Astrocyte (in vitro differentiated cells and primary cell): ENCODE measurements around the gene JPH3. TPM values are rescaled to one million over a fixed set of nuclear protein-coding genes. Genes with fewer than 3 reads are reported as not detected.

ENCODE experiments used
- DNase-seq: peaks from one replicate; pipeline ENCODE4 v3.0.0-alpha.2; 2010; ENCODE audit warnings: low read depth
- FAIRE-seq: peaks from 2 replicates; lab custom pipeline; 2011; peaks lifted over from hg19 to GRCh38; lab: Jason Lieb, UNC
- H2AFZ ChIP-seq: 2 replicates; pipeline ENCODE4 v1.6.0; 2012; ENCODE audit warnings: low read depth, low read length, inconsistent platforms
- H3K27ac ChIP-seq: 2 replicates; pipeline ENCODE4 v1.5.1; 2011; ENCODE audit warnings: low read depth, low read length, inconsistent platforms
- H3K27me3 ChIP-seq: 2 replicates; pipeline ENCODE4 v1.6.0; 2011; ENCODE audit warnings: low read length, inconsistent platforms; ENCODE audit not compliant: insufficient read depth
- H3K36me3 ChIP-seq: 2 replicates; pipeline ENCODE4 v1.5.1; 2011; ENCODE audit warnings: low read length, inconsistent platforms; ENCODE audit not compliant: insufficient read depth
- H3K4me1 ChIP-seq: 2 replicates; pipeline ENCODE4 v1.5.1; 2011; ENCODE audit warnings: low read length, inconsistent platforms; ENCODE audit not compliant: insufficient read depth
- H3K4me2 ChIP-seq: 2 replicates; pipeline ENCODE4 v1.6.0; 2012; ENCODE audit warnings: low read length, inconsistent platforms
- H3K4me3 ChIP-seq: 2 replicates; pipeline ENCODE4 v1.5.1; 2011; ENCODE audit warnings: low read depth, mild to moderate bottlenecking, low read length, inconsistent platforms; ENCODE audit not compliant: insufficient read depth
- H3K79me2 ChIP-seq: 2 replicates; pipeline ENCODE4 v1.6.0; 2012; ENCODE audit warnings: mild to moderate bottlenecking, low read length, inconsistent platforms; ENCODE audit not compliant: insufficient read depth
- H3K9ac ChIP-seq: 2 replicates; pipeline ENCODE4 v1.6.0; 2012; ENCODE audit warnings: mild to moderate bottlenecking, low read length, inconsistent platforms
- H3K9me3 ChIP-seq: 2 replicates; pipeline ENCODE4 v1.5.1; 2012; ENCODE audit warnings: low read depth, mild to moderate bottlenecking, low read length, inconsistent platforms; ENCODE audit not compliant: insufficient read depth
- H4K20me1 ChIP-seq: 2 replicates; pipeline ENCODE4 v1.6.0; 2012; ENCODE audit warnings: low read length, inconsistent platforms; ENCODE audit not compliant: insufficient read depth
- H3K27ac Mint-ChIP-seq: one replicate; pipeline ENCODE4 v1.8.0; 2021; ENCODE audit warnings: mild to moderate bottlenecking, mixed read lengths; ENCODE audit not compliant: unreplicated experiment
- H3K27me3 Mint-ChIP-seq: one replicate; pipeline ENCODE4 v1.8.0; 2021; ENCODE audit warnings: low read depth, mixed read lengths; ENCODE audit not compliant: unreplicated experiment
- H3K36me3 Mint-ChIP-seq: one replicate; pipeline ENCODE4 v1.8.0; 2021; ENCODE audit warnings: low read depth, mixed read lengths; ENCODE audit not compliant: unreplicated experiment
- H3K4me1 Mint-ChIP-seq: one replicate; pipeline ENCODE4 v1.8.0; 2021; ENCODE audit warnings: low read depth, mixed read lengths; ENCODE audit not compliant: unreplicated experiment
- H3K4me3 Mint-ChIP-seq: one replicate; pipeline ENCODE4 v1.8.0; 2021; ENCODE audit warnings: mild to moderate bottlenecking, moderate library complexity, mixed read lengths; ENCODE audit not compliant: unreplicated experiment
- H3K9me3 Mint-ChIP-seq: one replicate; pipeline ENCODE4 v1.8.0; 2021; ENCODE audit warnings: mild to moderate bottlenecking, mixed read lengths; ENCODE audit not compliant: unreplicated experiment
- CTCF ChIP-seq: IDR thresholded peaks from 2 replicates; pipeline ENCODE4 v1.5.1; 2011; ENCODE audit warnings: low read depth, mild to moderate bottlenecking, inconsistent platforms, low read length, moderate library complexity; ENCODE audit not compliant: insufficient read depth
- EZH2 ChIP-seq: IDR thresholded peaks from 2 replicates; pipeline ENCODE4 v1.6.1; 2012; ENCODE audit warnings: mild to moderate bottlenecking, low read length, inconsistent platforms; ENCODE audit not compliant: insufficient read depth
- total RNA-seq: library from RNA; stranded (reverse); gene quantifications from 2 replicates; pipeline ENCODE4 v1.2.1, GENCODE V29; 2021

JPH3 gene
- total RNA-seq, 1 donor from 2014 or later = 8.6 TPM

GRCh38 chr16:87708881-87709638, 106.8 kb downstream of the JPH3 start:
- Mint-ChIP-seq H3K4me1 (peaks cover 2% of the 10 kb centered on the region), H3K9me3 (no peaks in the 10 kb centered on the region), H3K4me3 (no peak overlapping the region), H3K27ac (no peak overlapping the region), H3K36me3 (peaks cover 9% of the 10 kb centered on the region), H3K27me3 (no peaks in the 10 kb centered on the region)
- DNase-seq = no peak
- FAIRE-seq = no peak
- Histone ChIP-seq H3K36me3 (no peaks in the 10 kb centered on the region), H3K79me2 (no peaks in the 10 kb centered on the region), H3K4me3 (no peak overlapping the region), H3K4me2 (no peak overlapping the region), H3K9me3 (no peaks in the 10 kb centered on the region), H4K20me1 (peaks cover 11% of the 10 kb centered on the region), H2AFZ (no peak overlapping the region), H3K27me3 (no peaks in the 10 kb centered on the region), H3K4me1 (peaks cover 8% of the 10 kb centered on the region), H3K27ac (no peak overlapping the region), H3K9ac (no peak overlapping the region)
- no peak for TF ChIP-seq EZH2
- no peak for TF ChIP-seq CTCF

- no peaks in the 10 kb centered on the region for H3K9me3 ChIP-seq
- H3K27ac ChIP-seq = no peak overlapping the region
- no peaks in the 10 kb centered on the region for H3K79me2 ChIP-seq
- no peak overlapping the region for H3K4me3 ChIP-seq
- Mint-ChIP-seq H3K27ac (no peak overlapping the region), H3K4me3 (no peak overlapping the region), H3K36me3 (peaks cover 12% of the 10 kb centered on the region), H3K4me1 (peaks cover 2% of the 10 kb centered on the region), H3K27me3 (no peaks in the 10 kb centered on the region), H3K9me3 (no peaks in the 10 kb centered on the region)
- H3K4me1 ChIP-seq = peaks cover 8% of the 10 kb centered on the region
- H2AFZ ChIP-seq = no peak overlapping the region
- no peak overlapping the region for H3K4me2 ChIP-seq
- TF ChIP-seq EZH2 (no peak), CTCF (no peak)
- H3K36me3 ChIP-seq = no peaks in the 10 kb centered on the region
- peaks cover 11% of the 10 kb centered on the region for H4K20me1 ChIP-seq
- DNase-seq (no peak), FAIRE-seq (no peak)
- H3K27me3 ChIP-seq = no peaks in the 10 kb centered on the region
- H3K9ac ChIP-seq = no peak overlapping the region
Observed at GRCh38 chr16:87709677-87710076, 107.4 kb downstream of the JPH3 start.

DNA sequence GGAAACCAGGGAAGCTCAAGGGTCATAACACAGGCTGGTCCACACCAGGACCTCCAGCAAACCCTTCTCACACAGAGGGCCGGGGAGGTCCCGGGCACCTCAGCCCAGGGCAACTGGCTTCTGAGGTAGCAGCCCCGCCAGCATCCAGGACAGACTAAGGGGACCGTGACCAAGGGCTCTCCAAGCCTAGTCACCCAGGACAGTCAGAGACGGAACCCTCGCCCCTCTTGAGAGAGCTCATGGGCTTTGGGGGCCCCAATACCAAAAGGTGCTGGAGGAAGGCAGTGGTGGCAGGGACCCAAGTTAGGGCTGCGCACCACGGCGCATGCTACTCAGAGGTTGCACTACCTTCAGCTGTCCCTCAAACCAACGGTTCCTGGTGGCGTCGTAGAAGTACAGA, 108.6 kb downstream of the JPH3 start:
- H4K20me1 ChIP-seq = peaks cover 11% of the 10 kb centered on the region
- no peak overlapping the region for H3K4me3 Mint-ChIP-seq

More for the DNA sequence above, 108.6 kb downstream of the JPH3 start:
- no peaks in the 10 kb centered on the region for H3K9me3 ChIP-seq
- H3K79me2 ChIP-seq = no peaks in the 10 kb centered on the region
- no peak overlapping the region for H3K27ac Mint-ChIP-seq
- no peak for DNase-seq
- H2AFZ ChIP-seq = no peak overlapping the region
- H3K36me3 Mint-ChIP-seq = peaks cover 17% of the 10 kb centered on the region
- H3K4me3 ChIP-seq = no peak overlapping the region
- no peak for TF ChIP-seq EZH2
- no peak for TF ChIP-seq CTCF
- H3K4me1 Mint-ChIP-seq = peaks cover 5% of the 10 kb centered on the region
- H3K4me1 ChIP-seq = peaks cover 6% of the 10 kb centered on the region
- H3K9ac ChIP-seq = no peak overlapping the region
- FAIRE-seq = no peak
- no peak overlapping the region for H3K4me2 ChIP-seq
- H3K36me3 ChIP-seq = no peaks in the 10 kb centered on the region
- no peaks in the 10 kb centered on the region for H3K27me3 Mint-ChIP-seq
- H3K27me3 ChIP-seq = no peaks in the 10 kb centered on the region
- H3K9me3 Mint-ChIP-seq = no peaks in the 10 kb centered on the region
- no peak overlapping the region for H3K27ac ChIP-seq
